HepG2 (cell line): Measurements from ENCODE around the gene HEPH. TPM values are rescaled to one million over a fixed set of nuclear protein-coding genes. Genes with fewer than 3 reads are reported as not detected.
"Not testable (repeated sequence)": the region's sequence is repeated elsewhere in the genome, so short reads cannot be mapped to it uniquely, and the experiment has no call there.

Experiments used
- ATAC-seq: fragments of 200-7000 bp; cut with Tn5 transposase; 3 replicates; pipeline ENCODE4 v1.9.1; 2020; ENCODE audit warnings: mild to moderate bottlenecking, moderate library complexity
- BruUV-seq: library from RNA; stranded (reverse); fragments of 400-500 nt; replicated peaks from 2 replicates; lab custom pipeline; 2021; lab: Mats Ljungman, UMichigan
- CTCF ChIA-PET: fragments of 300-600 bp; formaldehyde crosslinking; extraction: SDS; loops from one replicate; lab custom pipeline; 2021; ENCODE audit warnings: low total read pairs, inconsistent platforms, low intra/inter-chr PET ratio; lab: Yijun Ruan, JAX
- POLR2A ChIA-PET: fragments of 350-600 bp; sonication (Branson Sonifier 250); formaldehyde crosslinking; loops from one replicate; lab custom pipeline; 2020; ENCODE audit warnings: antibody characterized with exemption, inconsistent platforms; lab: Yijun Ruan, JAX
- DNase-seq: peaks from one replicate; pipeline ENCODE4 v3.0.0-alpha.2; 2015; ENCODE audit warnings: low spot score
- FAIRE-seq: peaks from 3 replicates; lab custom pipeline; 2011; peaks lifted over from hg19 to GRCh38; lab: Jason Lieb, UNC
- H2AFZ ChIP-seq: one replicate; pipeline ENCODE4 v1.6.1; 2011; ENCODE audit warnings: low read length, inconsistent platforms
- H3K27ac ChIP-seq: fragments of 300-600 bp; 3 replicates; pipeline ENCODE4 v1.8.0; 2011; ENCODE audit warnings: mixed run types, mild to moderate bottlenecking, mixed read lengths, low read length, inconsistent platforms; ENCODE audit not compliant: insufficient read depth; ENCODE audit errors: extremely low read length
- H3K27me3 ChIP-seq, 2 experiments: fragments of 200-600 bp in 1 of 2; 2 replicates in 1 of 2; 3 replicates in 1 of 2; pipeline versions ENCODE4 v1.6.0 to v1.8.0; 2011; ENCODE audit warnings: low read length in 2 of 2, mild to moderate bottlenecking in 2 of 2, moderate library complexity in 2 of 2, inconsistent platforms in 1 of 2; ENCODE audit not compliant: insufficient read depth in 2 of 2, control insufficient read depth in 1 of 2
- H3K36me3 ChIP-seq, 2 experiments: fragments of 200-600 bp in 1 of 2; replicated peaks in 1 of 2; 2 replicates in 1 of 2; 3 replicates in 1 of 2; pipeline versions ENCODE4 v1.5.1 to v1.8.0; 2011; ENCODE audit warnings: low read length in 2 of 2, inconsistent platforms in 1 of 2; ENCODE audit not compliant: insufficient read depth in 2 of 2, control insufficient read depth in 1 of 2
- H3K4me1 ChIP-seq: 2 replicates; pipeline ENCODE4 v1.5.1; 2012; ENCODE audit warnings: low read length, inconsistent platforms; ENCODE audit not compliant: insufficient read depth
- H3K4me2 ChIP-seq: 2 replicates; pipeline ENCODE4 v1.6.0; 2011; ENCODE audit warnings: low read depth, low read length, inconsistent platforms
- H3K4me3 ChIP-seq, 3 experiments: fragments of 200-600 bp in 1 of 3; sonication (generic), shearing (Covaris generic) in 1 of 3; replicated peaks in 1 of 3; 2 replicates each; pipeline ENCODE4 v1.5.1; 2011 to 2016; ENCODE audit warnings: low read length in 3 of 3, inconsistent platforms in 2 of 3, low read depth in 2 of 3, mild to moderate bottlenecking in 2 of 3, control low read depth in 1 of 3, mixed read lengths in 1 of 3; ENCODE audit not compliant: insufficient read depth in 1 of 3
- H3K79me2 ChIP-seq: one replicate; pipeline ENCODE4 v1.6.1; 2011; ENCODE audit warnings: low read length, inconsistent platforms; ENCODE audit not compliant: insufficient read depth
- H3K9ac ChIP-seq: 2 replicates; pipeline ENCODE4 v1.6.0; 2011; ENCODE audit warnings: mild to moderate bottlenecking, low read depth, low read length, inconsistent platforms; ENCODE audit not compliant: insufficient read depth
- H3K9me3 ChIP-seq: 2 replicates; pipeline ENCODE4 v1.5.1; 2012; ENCODE audit warnings: mild to moderate bottlenecking, low read length
- H4K20me1 ChIP-seq: 2 replicates; pipeline ENCODE4 v1.6.0; 2011; ENCODE audit warnings: inconsistent platforms, mild to moderate bottlenecking, low read length, moderate library complexity; ENCODE audit not compliant: insufficient read depth
- BRD4 ChIP-seq: sonication (generic); formaldehyde crosslinking; IDR thresholded peaks from 2 replicates; pipeline ENCODE4 v1.4.0; 2020; ENCODE audit warnings: missing genetic modification reagents
- CCDC6 ChIP-seq: sonication (generic); formaldehyde crosslinking; IDR thresholded peaks from 2 replicates; pipeline ENCODE4 v1.8.1; 2022; ENCODE audit warnings: mild to moderate bottlenecking, missing genetic modification reagents, moderate library complexity
- CREB3 ChIP-seq: sonication (generic); formaldehyde crosslinking; IDR thresholded peaks from 2 replicates; pipeline ENCODE4 v1.5.0; 2020; ENCODE audit warnings: missing genetic modification reagents
- HIVEP1 ChIP-seq: sonication (generic); formaldehyde crosslinking; IDR thresholded peaks from 2 replicates; pipeline ENCODE4 v1.4.0; 2020; ENCODE audit warnings: mild to moderate bottlenecking, missing genetic modification reagents
- KDM5B ChIP-seq: sonication (generic); formaldehyde crosslinking; IDR thresholded peaks from 2 replicates; pipeline ENCODE4 v1.4.0; 2020; ENCODE audit warnings: missing genetic modification reagents, mild to moderate bottlenecking, borderline replicate concordance
- KLF11 ChIP-seq: IDR thresholded peaks from 2 replicates; pipeline ENCODE4 v1.6.1; 2016; ENCODE audit warnings: missing compliant biosample characterization
- MLX ChIP-seq: IDR thresholded peaks from 2 replicates; pipeline ENCODE4 v1.6.1; 2016
- NR0B2 ChIP-seq: sonication (generic); formaldehyde crosslinking; IDR thresholded peaks from 2 replicates; pipeline ENCODE4 v1.4.0; 2020; ENCODE audit warnings: mild to moderate bottlenecking, missing genetic modification reagents
- SNAI1 ChIP-seq: sonication (generic); formaldehyde crosslinking; IDR thresholded peaks from 2 replicates; pipeline ENCODE4 v1.5.0; 2020; ENCODE audit warnings: mild to moderate bottlenecking, missing genetic modification reagents, borderline replicate concordance
- SP5 ChIP-seq: IDR thresholded peaks from 2 replicates; pipeline ENCODE4 v1.6.1; 2016; ENCODE audit warnings: low read depth, borderline replicate concordance
- ZNF251 ChIP-seq: sonication (generic); formaldehyde crosslinking; IDR thresholded peaks from 2 replicates; pipeline ENCODE4 v1.9.0; 2021; ENCODE audit warnings: mild to moderate bottlenecking, missing genetic modification reagents
- ZNF282 ChIP-seq: fragments of 450-650 bp; IDR thresholded peaks from 2 replicates; pipeline ENCODE4 v1.6.1; 2018; ENCODE audit not compliant: partially characterized antibody
- WGBS: methylation state at CpG from one replicate; pipeline ENCODE4 v1.1.6; 2017; ENCODE audit warnings: low lambda C conversion rate; 5-methylcytosine and 5-hydroxymethylcytosine counted together
- in situ Hi-C: cut with HindIII; loops from 2 replicates; pipeline ENCODE4 v1.10.0; 2017; ENCODE audit warnings: low pct_unique_long_range_greater_than_20kb; ENCODE audit not compliant: extremely low pct_ligation_motif_present
- intact Hi-C: fragments of 100-400 bp; cut with micrococcal nuclease; formaldehyde crosslinking; loops from one replicate; pipeline ENCODE4 v1.10.0; 2022; ENCODE audit not compliant: unreplicated experiment
- polyA plus RNA-seq, 8 experiments: library from polyadenylated mRNA; depleted of rRNA in 3 of 8; stranded (reverse) in 7 of 8; unstranded in 1 of 8; fragments of >200 nt; fragmentation: Illumina TruSeq in 4 of 8; extraction: Trizol in 4 of 8; gene quantifications; 2 replicates each; pipeline versions ENCODE4 v1.2.1 to v1.2.3, GENCODE V29; 2011 to 2016; ENCODE audit warnings: low read depth in 4 of 8, missing spikeins in 1 of 8, mixed read lengths in 1 of 8; ENCODE audit not compliant: insufficient read depth in 1 of 8
- total RNA-seq, 5 experiments: library from RNA; depleted of rRNA; stranded (reverse); fragments of >200 nt; fragmentation: Illumina TruSeq; extraction: Trizol; gene quantifications; 2 replicates each; pipeline ENCODE4 v1.2.3, GENCODE V29; 2016; ENCODE audit warnings: low read depth in 1 of 5
- TF ChIP-seq, protein P1 (sequence below): sonication (generic); formaldehyde crosslinking; conservative IDR thresholded peaks from 2 replicates; pipeline ENCODE4 v1.4.0; 2020; ENCODE audit warnings: mild to moderate bottlenecking, missing genetic modification reagents, moderate library complexity

HEPH gene
- total and polyA plus RNA-seq, 2 of the 13 experiments (the other 11 are each of a cell fraction or from before 2014, with no cell fraction given): not detected

- H2AFZ ChIP-seq, H3K4me2 ChIP-seq, H3K79me2 ChIP-seq, FAIRE-seq, H4K20me1 ChIP-seq, POLR2A ChIA-PET, BruUV-seq, H3K36me3 ChIP-seq, H3K4me3 ChIP-seq, DNase-seq, in situ Hi-C loops, H3K4me1 ChIP-seq, H3K9ac ChIP-seq, CTCF ChIA-PET, ATAC-seq, H3K27me3 ChIP-seq, H3K27ac ChIP-seq, intact Hi-C loops: not testable (repeated sequence)
- H3K9me3 ChIP-seq: peaks cover 30% of the 10 kb centered on the region; the same call in 1 of the 2 replicates
- WGBS: 71% methylated on average over 1 of the region's 1 CpG
These were observed 69.9 kb downstream of the HEPH start for GRCh38 chrX:66233904-66234303.

GRCh38 chrX:66255359-66255967, 91.4 kb downstream of the HEPH start:
- in situ Hi-C loops (no loop called here), intact Hi-C loops (no loop called here)
- Histone ChIP-seq H3K4me2 (no peak overlapping the region), H3K79me2 (no peaks in the 10 kb centered on the region), H3K4me3 (no peak overlapping the region), H3K27me3 (no peaks in the 10 kb centered on the region), H3K9me3 (peaks cover 55% of the 10 kb centered on the region), H2AFZ (no peak overlapping the region), H3K36me3 (no peaks in the 10 kb centered on the region), H3K27ac (no peak overlapping the region), H3K4me1 (no peaks in the 10 kb centered on the region), H3K9ac (no peak overlapping the region), H4K20me1 (no peaks in the 10 kb centered on the region)
- POLR2A ChIA-PET: no interaction called here
- no peak for FAIRE-seq
- no peak for DNase-seq
- BruUV-seq: no TSS peak
- ATAC-seq: no peak
- WGBS: 7% methylated on average over 1 of the region's 1 CpG
- CTCF ChIA-PET: no interaction called here
- no peak for TF ChIP-seq SNAI1
- TF ChIP-seq KDM5B: no peak
- no peak for TF ChIP-seq MLX (CRISPR knock-in tag)
- no peak for TF ChIP-seq HIVEP1 (CRISPR knock-in tag)
- TF ChIP-seq, protein P1, sequence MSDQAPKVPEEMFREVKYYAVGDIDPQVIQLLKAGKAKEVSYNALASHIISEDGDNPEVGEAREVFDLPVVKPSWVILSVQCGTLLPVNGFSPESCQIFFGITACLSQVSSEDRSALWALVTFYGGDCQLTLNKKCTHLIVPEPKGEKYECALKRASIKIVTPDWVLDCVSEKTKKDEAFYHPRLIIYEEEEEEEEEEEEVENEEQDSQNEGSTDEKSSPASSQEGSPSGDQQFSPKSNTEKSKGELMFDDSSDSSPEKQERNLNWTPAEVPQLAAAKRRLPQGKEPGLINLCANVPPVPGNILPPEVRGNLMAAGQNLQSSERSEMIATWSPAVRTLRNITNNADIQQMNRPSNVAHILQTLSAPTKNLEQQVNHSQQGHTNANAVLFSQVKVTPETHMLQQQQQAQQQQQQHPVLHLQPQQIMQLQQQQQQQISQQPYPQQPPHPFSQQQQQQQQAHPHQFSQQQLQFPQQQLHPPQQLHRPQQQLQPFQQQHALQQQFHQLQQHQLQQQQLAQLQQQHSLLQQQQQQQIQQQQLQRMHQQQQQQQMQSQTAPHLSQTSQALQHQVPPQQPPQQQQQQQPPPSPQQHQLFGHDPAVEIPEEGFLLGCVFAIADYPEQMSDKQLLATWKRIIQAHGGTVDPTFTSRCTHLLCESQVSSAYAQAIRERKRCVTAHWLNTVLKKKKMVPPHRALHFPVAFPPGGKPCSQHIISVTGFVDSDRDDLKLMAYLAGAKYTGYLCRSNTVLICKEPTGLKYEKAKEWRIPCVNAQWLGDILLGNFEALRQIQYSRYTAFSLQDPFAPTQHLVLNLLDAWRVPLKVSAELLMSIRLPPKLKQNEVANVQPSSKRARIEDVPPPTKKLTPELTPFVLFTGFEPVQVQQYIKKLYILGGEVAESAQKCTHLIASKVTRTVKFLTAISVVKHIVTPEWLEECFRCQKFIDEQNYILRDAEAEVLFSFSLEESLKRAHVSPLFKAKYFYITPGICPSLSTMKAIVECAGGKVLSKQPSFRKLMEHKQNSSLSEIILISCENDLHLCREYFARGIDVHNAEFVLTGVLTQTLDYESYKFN (CRISPR knock-in tag): no peak
- TF ChIP-seq CREB3: no peak
- no peak for TF ChIP-seq SP5 (CRISPR knock-in tag)
- no peak for TF ChIP-seq ZNF251 (CRISPR knock-in tag)
- no peak for TF ChIP-seq NR0B2
- TF ChIP-seq KLF11 (CRISPR knock-in tag): no peak
- TF ChIP-seq ZNF282: no peak
- no peak for TF ChIP-seq BRD4
- TF ChIP-seq CCDC6 (CRISPR knock-in tag): no peak
